Dermis blood vessel endothelial cell (primary cell): ENCODE measurements around the gene CDH11. TPM values are rescaled to one million over a fixed set of nuclear protein-coding genes. Genes with fewer than 3 reads are reported as not detected.

Experiments
- DNase-seq: peaks from one replicate; pipeline ENCODE4 v3.0.0; 2010
- total RNA-seq: library from RNA; depleted of rRNA; stranded (reverse); fragments of >200 nt; gene quantifications from 2 replicates; pipeline ENCODE4 v1.2.3, GENCODE V29; 2014

Gene CDH11
- total RNA-seq, 1 donor from 2014 or later: 4.9 TPM

- DNase-seq: no peak
These were observed 148.7 kb downstream of the CDH11 start for GRCh38 chr16:64973171-64973570.

GRCh38 chr16:64971171-64971570 is 150.7 kb downstream of the CDH11 start:
- DNase-seq: no peak

GRCh38 chr16:64969221-64969620 is 152.6 kb downstream of the CDH11 start:
- no peak for DNase-seq

GRCh38 chr16:64968539-64968938 is 153.3 kb downstream of the CDH11 start:
- no peak for DNase-seq

- no peak for DNase-seq
These were observed 157.7 kb downstream of the CDH11 start for GRCh38 chr16:64964126-64964540.

- DNase-seq: no peak
These were observed 159.1 kb downstream of the CDH11 start for GRCh38 chr16:64962786-64963185.

- no peak for DNase-seq
These were observed 164.6 kb downstream of the CDH11 start for GRCh38 chr16:64957246-64957645.

- no peak for DNase-seq
These were observed 169.7 kb downstream of the CDH11 start for GRCh38 chr16:64952177-64952576.

GRCh38 chr16:64951193-64951592 is 170.7 kb downstream of the CDH11 start:
- DNase-seq: no peak

GRCh38 chr16:64950731-64951130 is 171.1 kb downstream of the CDH11 start:
- no peak for DNase-seq

GRCh38 chr16:64950262-64950661 is 171.6 kb downstream of the CDH11 start:
- DNase-seq: no peak

- DNase-seq: no peak
These were observed 173.8 kb downstream of the CDH11 start for GRCh38 chr16:64948056-64948455.

GRCh38 chr16:64947651-64948050 is 174.2 kb downstream of the CDH11 start:
- DNase-seq: no peak

GRCh38 chr16:64933885-64934284 is 188.0 kb downstream of the CDH11 start:
- no peak for DNase-seq

GRCh38 chr16:64926476-64926875 is 195.4 kb downstream of the CDH11 start:
- DNase-seq: no peak

- DNase-seq: no peak
These were observed 196.7 kb downstream of the CDH11 start for GRCh38 chr16:64925166-64925565.

GRCh38 chr16:64924086-64924485 is 197.8 kb downstream of the CDH11 start:
- DNase-seq: no peak

- no peak for DNase-seq
These were observed 201.8 kb downstream of the CDH11 start for GRCh38 chr16:64919929-64920607.

- DNase-seq: no peak
These were observed 202.7 kb downstream of the CDH11 start for GRCh38 chr16:64919141-64919540.

GRCh38 chr16:64916051-64916450 is 205.8 kb downstream of the CDH11 start:
- no peak for DNase-seq

- no peak for DNase-seq
These were observed 211.5 kb downstream of the CDH11 start for GRCh38 chr16:64910356-64910755.

GRCh38 chr16:64907844-64908243 is 214.0 kb downstream of the CDH11 start:
- DNase-seq: no peak

GRCh38 chr16:64903770-64904169 is 218.1 kb downstream of the CDH11 start:
- DNase-seq: no peak

GRCh38 chr16:64900517-64900916 is 221.3 kb downstream of the CDH11 start:
- no peak for DNase-seq

GRCh38 chr16:64900019-64900418 is 221.8 kb downstream of the CDH11 start:
- DNase-seq: no peak
